Measurements from ENCODE around the gene PXT1.

Gene PXT1

GRCh38 chr6:36442671-36443470 is at the start of gene PXT1, which contains the start of gene KCTD20 (continued):
- TF ChIP-seq ZNF311 (tag by site-specific recombination; IDR thresholded peaks at IDR 0.05; ENCODE audit: borderline replicate concordance), result no peak
- TF ChIP-seq ZNF24 (tag by site-specific recombination; IDR thresholded peaks at IDR 0.05), result peak; percentile 15; the same call in 1 of the 2 replicates
- TF ChIP-seq ZBTB21 (tag by site-specific recombination; IDR thresholded peaks at IDR 0.05), result no peak
- TF ChIP-seq ZNF501 (tag by site-specific recombination; IDR thresholded peaks at IDR 0.05), result peak; percentile 84
- peak; percentile 21; the same call in 1 of the 2 replicates for TF ChIP-seq GLIS1 (tag by site-specific recombination; IDR thresholded peaks at IDR 0.05)
- no peak for TF ChIP-seq ZNF138 (tag by site-specific recombination; IDR thresholded peaks at IDR 0.05; ENCODE audit: borderline replicate concordance)
- peak; percentile 62; the same call in 1 of the 2 replicates for TF ChIP-seq PBX3 (CRISPR knock-in tag; IDR thresholded peaks at IDR 0.05)
- TF ChIP-seq MEIS1 (CRISPR knock-in tag; IDR thresholded peaks at IDR 0.05; ENCODE audit: borderline replicate concordance), result no peak
- TF ChIP-seq ZNF658 (tag by site-specific recombination; IDR thresholded peaks at IDR 0.05), result no peak
- no peak for TF ChIP-seq ZBTB49 (tag by site-specific recombination; IDR thresholded peaks at IDR 0.05; ENCODE audit: low read depth)
- TF ChIP-seq TCF7L2 (IDR thresholded peaks at IDR 0.05; ENCODE audit: borderline replicate concordance, low read depth, low read length), result no peak
- TF ChIP-seq ZFP3 (tag by site-specific recombination; IDR thresholded peaks at IDR 0.05; ENCODE audit: low read depth), result no peak
- no peak for TF ChIP-seq ZSCAN16 (tag by site-specific recombination; IDR thresholded peaks at IDR 0.05)
- peak; percentile 78; the same call in 1 of the 2 replicates for TF ChIP-seq KLF17 (tag by site-specific recombination; IDR thresholded peaks at IDR 0.05)
- TF ChIP-seq ZNF148 (tag by site-specific recombination; IDR thresholded peaks at IDR 0.05; ENCODE audit: borderline replicate concordance), result no peak
- no peak for TF ChIP-seq ZNF776 (tag by site-specific recombination; IDR thresholded peaks at IDR 0.05; ENCODE audit: borderline replicate concordance)
- TF ChIP-seq ZNF132 (tag by site-specific recombination; IDR thresholded peaks at IDR 0.05; ENCODE audit: borderline replicate concordance), result no peak
- TF ChIP-seq ZNF555 (tag by site-specific recombination; conservative IDR thresholded peaks at IDR 0.05), result no peak
- no peak for TF ChIP-seq ZNF488 (tag by site-specific recombination; IDR thresholded peaks at IDR 0.05)
- 0 out of 2 replicates have a peak, but pooled peaks have one; percentile 12 for TF ChIP-seq ZNF792 (tag by site-specific recombination; IDR thresholded peaks at IDR 0.05)
- TF ChIP-seq ZNF645 (tag by site-specific recombination; IDR thresholded peaks at IDR 0.05), result no peak
- 0 out of 2 replicates have a peak, but pooled peaks have one; percentile 9 for TF ChIP-seq ZNF324 (tag by site-specific recombination; IDR thresholded peaks at IDR 0.05)
- peak; percentile 53 for TF ChIP-seq HIC1 (tag by site-specific recombination; IDR thresholded peaks at IDR 0.05)
- TF ChIP-seq BCL6B (tag by site-specific recombination; IDR thresholded peaks at IDR 0.05), result no peak
- TF ChIP-seq ZNF114 (tag by site-specific recombination; IDR thresholded peaks at IDR 0.05), result no peak

Measured in HEK293 (cell line).